ENCODE data around the gene PRRC2A.

Gene PRRC2A

GRCh38 chr6:31676322-31676903, 55.9 kb downstream of the PRRC2A start:
- DNase-seq: no peak

- DNase-seq: no peak
Observed at GRCh38 chr6:31676904-31677303, 56.4 kb downstream of the PRRC2A start.

- DNase-seq: no peak
Observed at GRCh38 chr6:31677955-31678354, 57.4 kb downstream of the PRRC2A start.

- DNase-seq: peak; percentile 66
Observed at GRCh38 chr6:31680226-31681134, 60.0 kb downstream of the PRRC2A start, which contains the start of gene LY6G5C. TSS of gene LY6G5C (minus strand) at chr6:31681067. CDS start at chr6:31680373, 694 bp downstream.

GRCh38 chr6:31681135-31681671, 60.7 kb downstream of the PRRC2A start:
- DNase-seq: peak; percentile 51

GRCh38 chr6:31683591-31683990, 63.1 kb downstream of the PRRC2A start:
- DNase-seq: no peak

- no peak for DNase-seq
Observed at GRCh38 chr6:31686483-31686882, 66.0 kb downstream of the PRRC2A start.

- DNase-seq: no peak
Observed at GRCh38 chr6:31687321-31687720, 66.8 kb downstream of the PRRC2A start.
